ENCODE data around the gene GPRIN2.
"Not testable (repeated sequence)": the region's sequence is repeated elsewhere in the genome, so short reads cannot be mapped to it uniquely, and the experiment has no call there.

GPRIN2 gene

DNA sequence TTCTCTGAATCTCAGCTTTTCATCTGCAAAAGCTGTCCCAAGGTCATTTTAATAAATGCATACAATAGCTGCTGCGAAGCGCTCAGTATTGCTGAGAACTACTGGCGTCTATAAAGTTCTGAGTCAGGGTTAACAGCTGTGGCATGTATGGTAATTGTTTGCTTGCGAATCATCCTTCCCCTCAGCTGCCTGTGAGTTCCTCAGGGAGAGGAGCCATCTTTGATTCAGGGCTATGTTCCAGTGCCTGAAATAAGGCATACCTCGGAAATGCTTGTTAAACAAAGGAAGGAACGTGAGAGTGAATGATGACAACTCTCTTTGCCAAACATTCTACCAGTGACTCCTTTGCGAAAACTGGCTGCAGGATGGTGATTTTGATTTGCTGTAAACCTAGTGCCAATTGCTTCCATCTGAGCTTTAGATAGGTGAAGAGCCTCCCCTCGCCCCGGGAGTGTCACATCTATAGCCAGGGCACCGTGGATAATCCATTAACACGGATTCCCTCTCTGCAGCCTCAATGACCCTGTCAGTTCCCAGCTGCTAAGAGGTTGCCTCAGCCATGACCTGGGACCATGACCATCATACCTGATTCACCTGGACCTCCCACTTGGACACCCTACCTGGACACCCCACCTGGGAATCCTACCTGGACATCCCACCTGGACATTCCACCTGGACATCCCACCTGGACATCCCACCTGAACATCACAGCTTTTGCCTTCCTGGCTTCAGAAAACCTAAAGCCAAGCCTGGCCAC lies 39.6 kb downstream of the GPRIN2 start:
- H3K4me3 ChIP-seq (ENCODE audit: control insufficient read depth, low read depth, low read length): no peak overlapping the region
- peak; percentile 87 for DNase-seq (ENCODE audit: low read depth)
- TF ChIP-seq, protein P1, sequence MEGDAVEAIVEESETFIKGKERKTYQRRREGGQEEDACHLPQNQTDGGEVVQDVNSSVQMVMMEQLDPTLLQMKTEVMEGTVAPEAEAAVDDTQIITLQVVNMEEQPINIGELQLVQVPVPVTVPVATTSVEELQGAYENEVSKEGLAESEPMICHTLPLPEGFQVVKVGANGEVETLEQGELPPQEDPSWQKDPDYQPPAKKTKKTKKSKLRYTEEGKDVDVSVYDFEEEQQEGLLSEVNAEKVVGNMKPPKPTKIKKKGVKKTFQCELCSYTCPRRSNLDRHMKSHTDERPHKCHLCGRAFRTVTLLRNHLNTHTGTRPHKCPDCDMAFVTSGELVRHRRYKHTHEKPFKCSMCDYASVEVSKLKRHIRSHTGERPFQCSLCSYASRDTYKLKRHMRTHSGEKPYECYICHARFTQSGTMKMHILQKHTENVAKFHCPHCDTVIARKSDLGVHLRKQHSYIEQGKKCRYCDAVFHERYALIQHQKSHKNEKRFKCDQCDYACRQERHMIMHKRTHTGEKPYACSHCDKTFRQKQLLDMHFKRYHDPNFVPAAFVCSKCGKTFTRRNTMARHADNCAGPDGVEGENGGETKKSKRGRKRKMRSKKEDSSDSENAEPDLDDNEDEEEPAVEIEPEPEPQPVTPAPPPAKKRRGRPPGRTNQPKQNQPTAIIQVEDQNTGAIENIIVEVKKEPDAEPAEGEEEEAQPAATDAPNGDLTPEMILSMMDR (conservative IDR thresholded peaks at IDR 0.05; ENCODE audit: control insufficient read depth, insufficient read depth, low read depth, low read length): no peak

DNA sequence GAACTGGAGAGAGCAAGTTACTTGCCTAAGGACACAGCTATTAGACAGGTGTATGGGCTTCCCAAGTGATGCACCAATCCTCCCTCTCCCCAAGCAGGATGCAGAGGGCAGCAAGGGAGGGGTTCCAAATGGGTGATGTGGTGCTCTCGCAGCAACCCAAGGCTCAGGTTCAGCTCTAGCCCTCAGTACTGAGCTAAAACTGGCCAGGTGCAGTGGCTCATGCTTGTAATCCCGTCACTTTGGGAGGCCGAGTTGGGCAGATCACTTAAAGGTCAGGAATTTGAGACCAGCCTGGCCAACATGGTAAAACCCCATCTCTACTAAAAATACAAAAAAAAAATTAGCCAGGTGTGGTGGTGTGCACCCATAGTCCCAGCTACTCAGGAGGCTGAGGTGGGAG lies 40.7 kb downstream of the GPRIN2 start:
- no peak for DNase-seq (ENCODE audit: low read depth)
- TF ChIP-seq, protein P1 (conservative IDR thresholded peaks at IDR 0.05; ENCODE audit: control insufficient read depth, insufficient read depth, low read depth, low read length): no peak
- H3K4me3 ChIP-seq (ENCODE audit: control insufficient read depth, low read depth, low read length): no peak overlapping the region

DNA sequence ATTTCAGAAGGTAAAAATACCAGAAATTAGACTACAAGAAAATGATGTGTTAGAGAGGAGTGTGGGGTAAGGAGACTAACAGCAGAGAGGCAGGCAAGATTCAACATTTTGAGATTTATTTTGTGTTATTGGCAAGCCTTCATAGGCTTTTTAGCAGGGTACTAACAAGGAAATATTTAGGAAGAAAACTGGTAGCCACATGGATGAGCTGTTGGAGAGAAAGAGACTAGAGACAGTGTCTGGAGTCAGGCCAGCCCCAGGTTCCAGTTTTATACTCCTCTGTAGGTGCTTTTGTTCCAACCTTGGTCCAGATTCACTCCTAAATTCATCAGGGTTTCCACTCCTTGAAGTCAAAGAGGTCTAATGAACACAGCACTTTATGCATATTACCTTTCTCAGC lies 41.1 kb downstream of the GPRIN2 start:
- no peak for DNase-seq (ENCODE audit: low read depth)
- H3K4me3 ChIP-seq (ENCODE audit: control insufficient read depth, low read depth, low read length): no peak overlapping the region
- TF ChIP-seq, protein P1 (conservative IDR thresholded peaks at IDR 0.05; ENCODE audit: control insufficient read depth, insufficient read depth, low read depth, low read length): no peak

DNA sequence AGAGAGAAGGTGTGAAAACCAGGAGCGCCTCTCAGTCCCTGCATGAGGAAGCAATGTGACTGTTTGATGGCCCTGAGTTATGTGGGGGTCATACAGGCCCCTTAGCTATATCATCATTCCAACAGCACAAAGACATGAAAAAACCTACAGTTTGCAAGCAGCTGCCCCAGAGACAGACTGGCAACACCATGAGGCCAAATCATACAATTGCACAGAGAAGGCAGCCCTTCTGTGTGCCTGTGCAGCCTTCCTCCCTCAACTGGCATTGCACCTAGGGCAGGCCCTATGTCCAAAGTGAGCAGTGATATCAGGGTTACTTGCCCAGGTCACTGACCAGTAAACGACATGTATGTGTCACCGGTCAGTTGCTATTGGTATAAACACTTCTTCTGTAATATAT lies 41.6 kb downstream of the GPRIN2 start:
- TF ChIP-seq, protein P1 (conservative IDR thresholded peaks at IDR 0.05; ENCODE audit: control insufficient read depth, insufficient read depth, low read depth, low read length): no peak
- DNase-seq (ENCODE audit: low read depth): no peak
- no peak overlapping the region for H3K4me3 ChIP-seq (ENCODE audit: control insufficient read depth, low read depth, low read length)

DNA sequence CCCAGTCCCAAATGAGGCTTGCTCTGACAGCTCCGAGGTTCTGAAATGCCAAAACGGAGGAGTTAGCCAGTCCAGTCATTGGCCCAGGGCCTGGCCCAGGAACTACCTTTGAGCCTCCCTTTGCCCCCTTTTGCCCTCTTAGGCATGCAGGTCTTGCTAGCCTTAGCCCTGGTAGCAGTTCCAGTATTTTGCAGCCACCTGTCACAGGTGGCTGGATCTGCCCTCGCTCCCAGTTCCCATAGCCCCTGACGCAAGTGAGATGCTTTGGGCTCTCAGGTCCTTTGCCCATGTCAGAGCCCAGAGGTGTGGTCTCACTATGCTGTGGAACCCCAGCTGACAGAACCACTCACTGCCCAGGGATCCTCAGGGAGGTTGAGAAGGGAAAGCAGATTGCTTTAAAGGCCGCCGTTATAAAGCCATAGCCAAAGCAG lies 42.0 kb downstream of the GPRIN2 start:
- TF ChIP-seq, protein P1 (conservative IDR thresholded peaks at IDR 0.05; ENCODE audit: control insufficient read depth, insufficient read depth, low read depth, low read length): no peak
- DNase-seq (ENCODE audit: low read depth): no peak
- H3K4me3 ChIP-seq (ENCODE audit: control insufficient read depth, low read depth, low read length): no peak overlapping the region

DNA sequence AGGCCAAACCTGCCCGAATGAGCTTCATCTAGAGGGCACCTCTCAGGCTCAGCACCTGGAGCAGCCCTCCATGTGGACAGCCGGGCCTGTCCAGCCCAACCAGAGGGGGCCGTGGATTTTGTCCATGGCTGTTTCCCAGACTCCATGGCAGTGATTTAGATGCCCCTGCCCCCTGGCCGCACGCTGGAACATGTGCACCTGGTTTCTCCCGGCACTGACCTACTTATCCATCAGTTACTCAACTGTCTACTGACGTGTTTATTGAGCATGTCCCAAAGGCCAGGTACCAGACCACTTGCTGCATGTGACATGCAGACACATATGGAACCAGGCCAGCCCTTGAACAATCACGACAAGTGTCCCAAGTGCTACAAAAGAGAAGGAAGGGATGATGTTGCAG lies 43.1 kb downstream of the GPRIN2 start:
- DNase-seq (ENCODE audit: low read depth): not testable (repeated sequence)

DNA sequence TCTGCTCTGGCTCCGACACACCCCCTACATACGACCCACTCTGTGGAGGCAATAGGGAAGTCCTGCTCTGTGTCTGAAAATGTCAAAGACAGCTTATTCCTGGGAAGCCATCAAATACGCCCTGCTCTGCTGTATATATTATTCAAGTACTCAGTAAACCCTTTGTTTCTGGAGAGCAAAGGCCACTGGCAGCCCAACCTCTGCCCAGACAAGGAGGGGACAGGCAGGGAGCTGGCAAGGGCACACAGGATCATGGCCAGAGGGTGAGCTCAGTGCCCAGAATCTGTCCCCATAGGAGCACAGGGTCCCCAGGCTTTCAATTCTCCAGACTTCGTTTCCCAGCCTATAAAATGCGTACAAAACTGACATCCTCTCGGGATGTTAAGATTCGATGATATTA lies 43.7 kb downstream of the GPRIN2 start:
- DNase-seq (ENCODE audit: low read depth); H3K4me3 ChIP-seq (ENCODE audit: control insufficient read depth, low read depth, low read length): not testable (repeated sequence)

More for the DNA sequence above, 43.1 kb downstream of the GPRIN2 start:
- H3K4me3 ChIP-seq (ENCODE audit: control insufficient read depth, low read depth, low read length): not testable (repeated sequence)

DNA sequence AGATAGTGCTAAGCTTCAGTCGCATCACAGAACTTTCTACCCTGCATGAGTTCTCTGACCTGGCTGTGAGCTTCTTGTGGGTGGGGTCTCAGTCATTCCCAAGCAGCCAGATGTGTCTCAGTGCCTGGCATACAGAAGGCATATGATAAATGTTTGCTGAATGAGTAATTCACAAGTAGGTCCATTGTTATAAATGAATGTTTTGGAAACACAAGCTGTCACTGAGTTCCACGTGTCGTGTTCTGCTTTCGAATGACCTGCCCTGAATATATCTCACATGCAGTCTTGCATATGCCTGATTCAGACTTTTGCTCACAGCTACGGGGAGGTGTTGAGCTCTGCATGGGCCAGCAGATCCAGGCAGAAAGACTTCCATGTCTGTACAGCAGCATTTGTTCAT lies 44.5 kb downstream of the GPRIN2 start:
- DNase-seq (ENCODE audit: low read depth); H3K4me3 ChIP-seq (ENCODE audit: control insufficient read depth, low read depth, low read length): not testable (repeated sequence)
